Hepatocyte (in vitro differentiated cells): ENCODE measurements around the gene MS4A13. TPM values are rescaled to one million over a fixed set of nuclear protein-coding genes. Genes with fewer than 3 reads are reported as not detected.

ENCODE experiments used
- DNase-seq: peaks from one replicate; pipeline ENCODE4 v3.0.0-alpha.2; 2016; ENCODE audit warnings: low spot score
- H2AFZ ChIP-seq: fragments of 200-600 bp; sonication (generic); 2 replicates; pipeline ENCODE4 v1.6.0; 2016; ENCODE audit warnings: antibody characterized with exemption, mild to moderate bottlenecking
- H3K27ac ChIP-seq: fragments of 200-600 bp; sonication (generic); 2 replicates; pipeline ENCODE4 v1.5.1; 2016; ENCODE audit warnings: mild to moderate bottlenecking
- H3K27me3 ChIP-seq: fragments of 200-600 bp; sonication (generic); 2 replicates; pipeline ENCODE4 v1.6.1; 2016
- H3K36me3 ChIP-seq: fragments of 200-600 bp; sonication (generic); replicated peaks from 2 replicates; pipeline ENCODE4 v1.5.1; 2016; ENCODE audit warnings: low read depth; ENCODE audit not compliant: insufficient read depth
- H3K4me1 ChIP-seq: fragments of 200-600 bp; sonication (generic); 2 replicates; pipeline ENCODE4 v1.5.1; 2016; ENCODE audit warnings: mild to moderate bottlenecking, moderate library complexity; ENCODE audit not compliant: insufficient read depth
- H3K4me2 ChIP-seq: fragments of 200-600 bp; sonication (generic); 2 replicates; pipeline ENCODE4 v1.6.0; 2016
- H3K4me3 ChIP-seq: fragments of 200-600 bp; sonication (generic); 2 replicates; pipeline ENCODE4 v1.5.1; 2016; ENCODE audit warnings: mild to moderate bottlenecking
- H3K79me2 ChIP-seq: fragments of 200-600 bp; sonication (generic); 2 replicates; pipeline ENCODE4 v1.6.0; 2017; ENCODE audit warnings: mild to moderate bottlenecking
- H3K9me2 ChIP-seq: fragments of 200-600 bp; sonication (generic); replicated peaks from 2 replicates; pipeline ENCODE4 v1.6.0; 2017; ENCODE audit warnings: mild to moderate bottlenecking; ENCODE audit not compliant: insufficient read depth
- H3K9me3 ChIP-seq: fragments of 200-600 bp; sonication (generic); 2 replicates; pipeline ENCODE4 v1.5.1; 2016; ENCODE audit warnings: low read depth, mild to moderate bottlenecking
- H4K20me1 ChIP-seq: fragments of 200-600 bp; sonication (generic); 2 replicates; pipeline ENCODE4 v1.6.0; 2016; ENCODE audit warnings: mild to moderate bottlenecking; ENCODE audit not compliant: insufficient read depth, poor library complexity, severe bottlenecking
- EZH2 ChIP-seq: fragments of 200-600 bp; sonication (generic); IDR thresholded peaks from 2 replicates; pipeline ENCODE4 v1.6.1; 2016; ENCODE audit warnings: antibody characterized with exemption, mild to moderate bottlenecking, borderline replicate concordance
- EZH2phosphoT487 ChIP-seq: fragments of 200-600 bp; sonication (generic); IDR thresholded peaks from one replicate; pipeline ENCODE4 v1.6.1; 2018; ENCODE audit warnings: antibody characterized with exemption, mild to moderate bottlenecking, low read depth, moderate library complexity; ENCODE audit not compliant: unreplicated experiment, severe bottlenecking
- WGBS: methylation state at CpG from one replicate; pipeline ENCODE4 v1.1.6; 2016; ENCODE audit warnings: low lambda C conversion rate; ENCODE audit errors: missing lambda C conversion rate; 5-methylcytosine and 5-hydroxymethylcytosine counted together
- polyA plus RNA-seq: library from polyadenylated mRNA; unstranded; fragments of >200 nt; fragmentation: Nextera tagmentation; extraction: Ambion mirVana; gene quantifications from 2 replicates; pipeline ENCODE4 v1.2.1, GENCODE V29; 2016
- total RNA-seq: library from RNA; depleted of rRNA; stranded (reverse); fragments of >200 nt; gene quantifications from 2 replicates; pipeline ENCODE4 v1.2.3, GENCODE V29; 2014
- TF ChIP-seq, protein P1 (sequence below): fragments of 200-600 bp; sonication (generic); IDR thresholded peaks from 2 replicates; pipeline ENCODE4 v1.5.1; 2016; ENCODE audit warnings: antibody characterized with exemption, mild to moderate bottlenecking; ENCODE audit not compliant: poor library complexity

The MS4A13 gene, protein sequence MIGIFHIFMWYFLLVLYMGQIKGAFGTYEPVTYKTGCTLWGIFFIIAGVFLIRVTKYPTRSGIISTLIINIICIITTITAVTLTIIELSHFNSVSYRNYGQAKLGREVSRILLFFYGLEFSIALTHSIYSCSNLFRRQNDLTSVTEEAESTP
- total RNA-seq (not detected in 2 replicates), polyA plus RNA-seq (not detected in 2 replicates)

DNA sequence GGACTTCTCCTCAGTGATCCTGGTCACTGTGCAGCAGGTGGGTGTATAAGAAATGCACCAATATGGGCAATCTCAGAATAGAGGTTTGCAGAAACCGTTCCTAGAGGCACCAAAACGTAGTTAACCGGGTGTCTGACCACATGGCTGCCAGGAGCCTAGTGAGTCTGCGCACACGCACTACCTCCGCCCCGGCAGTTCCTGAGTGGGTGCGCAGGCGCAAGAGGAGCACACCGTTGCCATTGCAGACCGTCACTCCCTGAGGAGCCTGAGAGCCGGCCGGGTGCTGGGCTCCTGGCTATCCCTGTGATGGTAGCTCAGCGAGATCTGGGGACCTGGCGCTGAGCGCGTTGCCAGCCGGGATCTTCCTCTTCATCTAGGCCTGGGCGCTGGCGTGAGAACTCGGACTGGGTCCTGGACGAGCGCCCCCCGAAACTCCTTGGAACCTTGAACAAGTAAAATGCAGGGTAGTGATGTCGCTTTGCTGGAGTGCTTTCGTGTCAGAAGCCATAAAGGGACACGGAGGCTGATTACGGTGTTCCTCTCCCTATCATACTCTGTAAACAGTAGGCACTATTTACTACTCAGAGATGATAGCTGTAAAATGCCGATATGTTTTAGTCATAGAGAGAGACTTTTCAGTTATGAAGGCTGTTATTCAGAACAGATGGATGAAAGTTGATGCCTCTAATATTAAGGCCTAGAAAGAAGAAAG, at the start of gene MS4A13:
Gene MS4A13 (plus strand): TSS at position 249 of the 712 bp plus-strand sequence. CDS start 2,692 bp downstream, outside the sequence.
- TF ChIP-seq, protein P1, sequence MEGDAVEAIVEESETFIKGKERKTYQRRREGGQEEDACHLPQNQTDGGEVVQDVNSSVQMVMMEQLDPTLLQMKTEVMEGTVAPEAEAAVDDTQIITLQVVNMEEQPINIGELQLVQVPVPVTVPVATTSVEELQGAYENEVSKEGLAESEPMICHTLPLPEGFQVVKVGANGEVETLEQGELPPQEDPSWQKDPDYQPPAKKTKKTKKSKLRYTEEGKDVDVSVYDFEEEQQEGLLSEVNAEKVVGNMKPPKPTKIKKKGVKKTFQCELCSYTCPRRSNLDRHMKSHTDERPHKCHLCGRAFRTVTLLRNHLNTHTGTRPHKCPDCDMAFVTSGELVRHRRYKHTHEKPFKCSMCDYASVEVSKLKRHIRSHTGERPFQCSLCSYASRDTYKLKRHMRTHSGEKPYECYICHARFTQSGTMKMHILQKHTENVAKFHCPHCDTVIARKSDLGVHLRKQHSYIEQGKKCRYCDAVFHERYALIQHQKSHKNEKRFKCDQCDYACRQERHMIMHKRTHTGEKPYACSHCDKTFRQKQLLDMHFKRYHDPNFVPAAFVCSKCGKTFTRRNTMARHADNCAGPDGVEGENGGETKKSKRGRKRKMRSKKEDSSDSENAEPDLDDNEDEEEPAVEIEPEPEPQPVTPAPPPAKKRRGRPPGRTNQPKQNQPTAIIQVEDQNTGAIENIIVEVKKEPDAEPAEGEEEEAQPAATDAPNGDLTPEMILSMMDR, result no peak
- no peak for TF ChIP-seq EZH2phosphoT487
- Histone ChIP-seq H2AFZ (no peak within 1 kb of the TSS), H3K27me3 (no peaks in the 10 kb centered on the region), H3K9me3 (no peaks in the 10 kb centered on the region), H3K4me2 (no peak within 1 kb of the TSS), H3K4me1 (peaks cover 6% of the 10 kb centered on the region), H3K36me3 (no peaks in the 10 kb centered on the region), H4K20me1 (no peaks in the 10 kb centered on the region), H3K4me3 (no peak within 1 kb of the TSS), H3K9me2 (no peaks in the 10 kb centered on the region), H3K27ac (no peak within 1 kb of the TSS), H3K79me2 (no peaks in the 10 kb centered on the region)
- DNase-seq, result no peak
- 95% methylated on average over 29 of the region's 29 CpGs for WGBS

DNA sequence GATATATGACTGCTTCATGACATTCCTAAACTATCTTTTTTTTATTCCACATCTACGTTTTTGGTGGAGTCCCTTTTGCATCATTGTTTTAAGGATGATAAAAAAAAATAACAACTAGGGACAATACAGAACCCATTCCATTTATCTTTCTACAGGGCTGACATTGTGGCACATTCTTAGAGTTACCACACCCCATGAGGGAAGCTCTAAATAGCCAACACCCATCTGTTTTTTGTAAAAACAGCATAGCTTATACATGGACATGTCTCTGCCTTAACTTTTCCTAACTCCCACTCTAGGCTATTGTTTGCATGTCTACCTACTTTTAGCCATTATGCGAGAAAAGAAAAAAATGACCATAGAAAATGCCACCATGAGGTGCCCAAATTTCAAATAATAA, 46.4 kb upstream of the MS4A13 start:
- no peak overlapping the region for H3K4me3 ChIP-seq
- no peaks in the 10 kb centered on the region for H3K36me3 ChIP-seq
- H3K9me2 ChIP-seq, result no peaks in the 10 kb centered on the region
- no peak for DNase-seq
- no peaks in the 10 kb centered on the region for H3K4me1 ChIP-seq
- H3K79me2 ChIP-seq, result no peaks in the 10 kb centered on the region
- no peaks in the 10 kb centered on the region for H3K9me3 ChIP-seq
- TF ChIP-seq EZH2phosphoT487, result no peak
- TF ChIP-seq, protein P1, result no peak
- 71% methylated on average over 2 of the region's 2 CpGs for WGBS
- no peaks in the 10 kb centered on the region for H4K20me1 ChIP-seq
- no peak overlapping the region for H3K27ac ChIP-seq
- H3K4me2 ChIP-seq, result no peak overlapping the region
- no peak overlapping the region for H2AFZ ChIP-seq
- H3K27me3 ChIP-seq, result no peaks in the 10 kb centered on the region

DNA sequence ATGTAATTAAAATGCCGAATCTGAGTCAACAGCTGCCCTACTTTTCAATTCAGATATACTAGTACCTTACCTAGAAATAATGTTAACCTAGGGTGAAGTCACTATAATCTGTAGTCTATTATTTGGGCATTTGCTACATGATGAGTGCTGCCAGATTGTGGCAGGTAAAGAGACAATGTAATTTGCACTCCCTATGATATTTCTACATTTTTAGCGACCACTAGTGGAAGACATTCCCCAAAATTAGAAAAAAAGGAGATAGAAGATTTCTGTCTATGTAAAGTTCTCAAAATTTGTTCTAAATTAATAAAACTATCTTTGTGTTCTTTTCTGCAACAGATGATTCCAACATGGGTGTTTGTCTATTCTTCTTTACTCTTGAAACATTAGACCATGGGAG, 45.5 kb upstream of the MS4A13 start:
- whole genome bisulfite sequencing, result 61% methylated on average over 2 of the region's 2 CpGs
- Histone ChIP-seq H2AFZ (no peak overlapping the region), H3K9me3 (no peaks in the 10 kb centered on the region), H3K9me2 (no peaks in the 10 kb centered on the region), H3K4me2 (no peak overlapping the region), H3K4me3 (no peak overlapping the region), H3K27ac (no peak overlapping the region), H3K36me3 (no peaks in the 10 kb centered on the region), H3K27me3 (no peaks in the 10 kb centered on the region), H4K20me1 (no peaks in the 10 kb centered on the region), H3K4me1 (no peaks in the 10 kb centered on the region), H3K79me2 (no peaks in the 10 kb centered on the region)
- DNase-seq, result no peak
- TF ChIP-seq, protein P1, result no peak
- TF ChIP-seq EZH2 (no peak), EZH2phosphoT487 (no peak)
